Effector CD4-positive, alpha-beta T cell (primary cell): ENCODE measurements around the gene LARP1.
"Not testable (repeated sequence)": the region's sequence is repeated elsewhere in the genome, so short reads cannot be mapped to it uniquely, and the experiment has no call there.

ENCODE experiments used
- DNase-seq: peaks from one replicate; pipeline ENCODE4 v3.0.0-alpha.2; 2020

LARP1 gene

DNA sequence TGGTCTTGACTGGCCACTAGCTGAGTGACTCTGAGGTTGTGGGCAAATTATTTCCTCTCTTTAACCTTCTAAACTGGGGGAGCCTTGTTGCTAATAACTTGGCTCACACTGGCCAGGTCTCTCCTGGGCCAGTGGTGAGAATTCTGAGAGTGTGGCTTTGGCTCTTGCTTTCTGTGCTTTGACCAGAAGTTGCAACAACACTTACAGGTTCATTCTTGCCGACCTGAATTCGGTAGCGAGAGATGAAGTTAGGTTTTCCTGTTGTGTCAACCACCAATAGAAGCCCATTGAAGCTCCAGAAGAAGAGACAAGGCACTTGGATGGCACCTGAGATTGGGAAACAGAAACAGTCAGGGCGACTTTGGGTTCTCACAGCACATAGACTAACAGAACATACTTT lies 75.4 kb downstream of the LARP1 start:
- DNase-seq = no peak

DNA sequence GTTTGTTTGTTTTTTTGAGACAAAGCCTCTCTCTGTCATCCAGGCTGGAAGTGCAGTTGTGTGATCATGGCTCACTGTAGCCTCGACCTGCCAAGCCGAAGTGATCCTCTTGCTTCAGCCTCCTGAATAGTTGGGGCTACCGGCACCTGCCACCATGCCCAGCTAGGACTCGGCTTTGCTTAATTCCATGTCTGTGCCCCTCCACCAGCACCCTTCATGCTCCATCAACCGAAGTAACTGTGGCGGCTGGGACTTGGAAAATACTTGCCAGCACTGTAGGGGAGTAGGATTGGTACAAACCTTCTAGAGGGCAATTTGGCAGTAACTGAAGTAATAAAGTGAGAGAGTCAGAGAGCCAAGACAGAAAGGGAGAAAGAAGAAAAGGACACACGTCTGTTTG lies 76.3 kb downstream of the LARP1 start:
- no peak for DNase-seq

DNA sequence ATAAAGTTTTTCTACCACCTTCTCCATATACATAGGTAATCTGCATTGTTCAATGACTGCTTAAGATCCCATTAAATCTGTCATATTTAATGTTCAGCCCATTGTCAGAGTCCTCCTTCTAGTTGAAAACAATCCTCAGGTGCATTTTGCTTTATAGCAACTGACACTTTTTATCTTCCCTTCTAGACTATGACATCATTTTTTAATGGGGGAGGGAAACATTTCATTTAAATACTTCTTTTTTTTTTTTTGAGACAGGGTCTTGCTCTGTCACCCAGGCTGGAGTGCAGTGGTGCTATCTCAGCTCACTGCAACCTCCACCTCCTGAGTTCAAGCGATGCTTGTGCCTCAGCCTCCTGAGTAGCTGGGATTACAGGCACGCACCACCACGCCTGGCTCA lies 77.6 kb downstream of the LARP1 start:
- DNase-seq = not testable (repeated sequence)

DNA sequence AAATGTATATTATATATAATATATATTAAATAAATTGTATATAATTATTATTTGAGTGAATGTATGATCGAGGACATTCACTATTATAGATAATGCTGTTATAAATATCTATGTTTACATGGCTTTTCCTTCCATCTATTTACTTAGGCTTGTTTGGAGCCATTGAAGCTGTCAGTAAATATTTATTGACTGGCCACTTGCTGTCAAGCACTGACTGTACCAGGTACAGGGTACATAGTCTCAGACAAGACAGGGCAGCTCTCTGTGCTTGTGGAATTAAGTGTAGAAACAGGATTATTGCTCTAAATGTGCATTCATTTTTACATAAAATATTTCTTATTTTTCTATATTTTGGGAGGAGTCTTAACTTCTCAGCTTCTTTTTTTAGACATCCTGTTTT lies 78.9 kb downstream of the LARP1 start:
- no peak for DNase-seq

DNA sequence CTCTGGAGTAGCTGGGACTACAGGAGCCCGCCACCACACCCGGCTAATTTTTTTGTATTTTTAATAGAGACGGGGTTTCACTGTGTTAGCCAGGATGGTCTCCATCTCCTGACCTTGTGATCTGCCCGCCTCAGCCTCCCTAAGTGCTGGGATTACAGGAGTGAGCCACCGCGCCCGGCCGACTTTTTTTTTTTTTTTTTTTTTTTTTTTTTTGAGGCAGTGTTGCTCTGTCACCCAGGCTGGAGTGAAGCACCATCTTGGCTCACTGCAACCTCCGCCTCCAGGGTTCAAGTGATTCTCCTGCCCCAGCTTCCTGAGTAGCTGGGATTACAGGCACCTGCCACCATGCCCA lies 80.5 kb downstream of the LARP1 start:
- not testable (repeated sequence) for DNase-seq

DNA sequence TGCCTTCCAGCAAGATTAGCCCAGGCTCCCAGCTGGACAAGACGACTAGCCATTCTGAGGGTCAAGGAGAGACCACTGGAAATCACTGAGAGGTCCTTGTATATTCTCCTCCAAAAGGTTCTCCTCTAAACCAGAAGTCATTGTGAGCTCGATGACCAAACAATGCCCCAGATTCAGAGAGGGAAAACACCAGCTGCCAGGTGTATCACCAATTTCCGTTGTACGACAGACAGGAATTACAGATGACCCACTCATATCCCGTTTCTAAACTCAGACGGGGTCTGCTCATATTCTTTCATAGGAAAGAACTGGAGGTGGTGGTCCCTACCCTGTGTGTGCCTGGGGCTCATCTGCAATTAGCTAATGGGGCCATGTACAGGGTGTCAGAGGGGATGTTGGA lies 81.0 kb downstream of the LARP1 start:
- DNase-seq = no peak

DNA sequence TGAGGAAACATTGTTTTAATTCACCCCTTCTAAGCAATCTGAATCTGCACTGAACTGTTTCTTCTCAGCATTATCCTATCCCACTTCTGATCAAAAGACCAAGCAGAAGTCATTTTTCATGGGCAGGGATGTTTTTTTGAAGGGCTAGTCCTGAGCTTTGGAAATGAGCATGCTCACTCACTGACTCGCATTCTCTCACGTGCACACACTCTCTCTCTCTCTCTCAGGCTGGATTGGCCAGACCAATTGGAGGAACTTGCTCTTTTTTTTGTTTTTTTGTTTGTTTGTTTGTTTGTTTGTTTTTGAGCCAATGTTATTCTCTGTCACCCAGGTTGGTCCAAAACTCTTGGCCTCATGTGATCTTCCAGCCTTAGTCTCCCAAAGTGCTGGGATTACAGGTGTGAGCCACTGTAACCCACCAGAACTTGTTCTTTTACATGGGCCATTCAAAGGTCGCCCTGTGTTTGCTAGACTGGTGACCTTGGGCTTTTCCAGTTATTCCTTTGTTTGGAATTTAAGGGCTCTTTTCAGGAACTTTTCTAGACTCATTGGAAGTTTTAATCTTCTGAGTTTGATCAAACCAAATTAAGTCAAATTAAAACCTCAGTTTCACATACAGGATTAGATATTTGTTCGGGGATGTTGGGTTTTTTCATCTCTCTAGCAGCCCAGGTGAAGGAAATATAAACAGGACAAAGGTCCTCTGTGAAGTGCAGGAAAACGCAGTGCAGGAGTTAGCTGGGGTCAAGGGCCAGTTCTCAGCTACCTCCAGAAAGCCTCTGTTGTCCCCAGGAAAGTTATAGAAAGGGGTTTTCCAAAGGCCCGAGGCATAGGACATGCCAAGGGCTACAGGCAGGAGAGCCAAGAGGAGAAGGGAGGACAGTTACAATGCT lies 82.1 kb downstream of the LARP1 start:
- no peak for DNase-seq

DNA sequence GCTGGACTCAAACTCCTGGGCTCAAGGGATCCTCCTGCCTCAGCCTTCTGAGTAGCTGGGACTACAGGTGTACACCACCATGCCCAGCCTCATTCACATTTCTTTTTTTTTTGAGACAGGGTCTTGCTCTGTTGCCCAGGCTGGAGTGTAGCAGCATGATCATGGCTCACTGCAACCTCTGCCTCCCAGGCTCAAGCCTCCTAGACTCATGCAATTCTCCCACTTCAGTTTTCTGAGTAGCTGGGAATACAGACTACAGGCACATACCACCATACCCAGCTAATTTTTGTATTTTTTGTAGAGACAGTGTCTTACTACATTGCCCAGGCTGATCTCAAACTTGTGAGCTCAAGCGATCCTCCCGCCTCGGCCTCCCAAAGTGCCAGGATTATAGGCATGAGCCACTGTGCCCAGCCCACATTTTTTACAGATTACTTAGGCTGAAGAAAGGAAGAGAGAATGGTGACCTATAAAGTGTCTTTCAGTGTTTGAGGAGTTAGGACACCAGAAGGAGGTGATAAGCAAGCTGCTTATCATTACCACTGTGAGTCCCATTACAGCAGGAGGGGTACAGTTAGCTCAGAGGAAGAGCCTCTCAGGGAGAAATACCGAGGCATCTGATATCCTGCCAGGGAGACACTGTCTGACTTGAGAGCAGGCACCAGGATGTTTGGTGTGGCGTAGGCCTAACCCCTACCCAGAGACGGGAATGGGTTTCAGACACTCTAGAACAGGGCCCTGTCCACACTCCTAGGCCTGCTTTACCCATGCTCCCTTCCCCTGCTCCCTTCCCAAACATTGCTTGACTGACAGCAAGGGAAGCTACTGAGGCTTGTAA lies 85.5 kb downstream of the LARP1 start:
- DNase-seq = no peak

DNA sequence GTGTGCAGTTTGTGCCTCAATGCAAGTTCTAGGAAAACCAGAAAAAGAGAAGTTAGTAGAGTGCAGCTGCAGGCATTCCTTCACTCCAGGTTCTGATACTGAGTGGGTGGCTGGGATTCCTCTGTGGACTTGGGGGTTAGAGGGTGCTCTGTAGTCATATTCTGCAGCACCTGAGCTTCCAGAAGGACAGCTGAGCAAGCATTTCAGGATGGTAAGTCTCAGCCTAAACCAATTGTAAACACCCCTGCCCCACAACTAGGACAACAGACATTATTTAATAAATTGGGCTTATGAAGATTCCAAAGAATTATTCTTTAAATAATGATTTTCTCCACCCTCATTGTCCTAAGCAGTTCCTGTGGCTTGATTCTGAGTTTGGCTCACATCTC lies 86.1 kb downstream of the LARP1 start:
- DNase-seq = no peak

DNA sequence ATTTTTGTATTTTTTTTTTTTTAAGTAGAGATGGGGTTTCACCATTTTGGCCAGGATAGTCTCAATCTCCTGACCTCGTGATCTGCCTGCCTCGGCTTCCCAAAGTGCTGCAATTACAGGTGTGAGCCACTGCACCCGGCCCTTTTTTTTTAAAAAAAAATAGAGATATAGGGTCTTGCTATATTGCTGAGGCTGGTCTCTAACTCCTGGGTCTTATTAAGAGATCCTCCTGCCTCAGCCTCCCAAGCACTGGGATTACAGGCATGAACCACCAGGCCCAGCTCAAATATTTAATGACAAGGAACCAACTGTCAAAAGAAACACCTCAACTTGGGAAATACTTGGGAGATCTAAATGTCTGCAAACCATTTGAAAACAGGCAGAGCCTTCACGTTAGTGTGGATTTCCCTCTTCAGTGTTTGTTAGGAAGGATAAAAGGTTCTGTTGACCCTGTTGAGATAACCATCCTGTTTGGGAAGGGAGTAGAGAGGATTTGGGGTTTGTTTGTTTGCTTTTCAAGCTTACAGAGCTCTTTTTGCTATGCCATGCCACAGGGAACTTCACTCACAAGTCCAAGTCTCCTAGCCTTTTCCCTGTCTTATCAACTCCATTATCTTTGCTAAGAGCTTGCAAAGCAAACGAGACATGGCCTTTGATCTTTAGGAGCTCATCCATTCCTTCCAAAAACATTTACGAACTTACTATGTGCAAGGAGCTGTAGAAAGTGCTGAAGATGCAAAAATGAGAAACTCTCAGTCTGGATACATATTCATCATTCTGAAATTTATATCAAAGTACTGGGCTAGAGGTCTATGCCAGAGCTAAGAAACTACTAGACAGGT lies 87.7 kb downstream of the LARP1 start:
- no peak for DNase-seq

DNA sequence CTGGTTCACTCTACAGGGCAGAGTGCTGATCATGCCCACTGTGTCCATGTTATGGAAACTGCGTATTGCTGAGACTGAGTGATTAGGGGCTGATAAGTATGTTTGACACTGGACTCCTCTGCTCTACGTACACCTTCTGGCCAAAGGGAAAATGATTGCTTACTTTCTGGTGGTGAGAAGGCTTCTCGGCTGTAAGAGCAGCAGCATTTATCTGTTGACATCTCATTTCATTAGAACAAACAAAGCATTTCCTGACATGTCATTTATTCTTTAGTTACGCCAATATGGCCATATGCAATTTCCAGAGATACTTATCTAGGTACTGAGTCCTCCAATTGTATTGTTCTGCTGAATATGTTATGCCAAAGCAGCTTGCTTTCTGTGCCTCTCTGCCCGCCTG lies 89.6 kb downstream of the LARP1 start:
- no peak for DNase-seq

DNA sequence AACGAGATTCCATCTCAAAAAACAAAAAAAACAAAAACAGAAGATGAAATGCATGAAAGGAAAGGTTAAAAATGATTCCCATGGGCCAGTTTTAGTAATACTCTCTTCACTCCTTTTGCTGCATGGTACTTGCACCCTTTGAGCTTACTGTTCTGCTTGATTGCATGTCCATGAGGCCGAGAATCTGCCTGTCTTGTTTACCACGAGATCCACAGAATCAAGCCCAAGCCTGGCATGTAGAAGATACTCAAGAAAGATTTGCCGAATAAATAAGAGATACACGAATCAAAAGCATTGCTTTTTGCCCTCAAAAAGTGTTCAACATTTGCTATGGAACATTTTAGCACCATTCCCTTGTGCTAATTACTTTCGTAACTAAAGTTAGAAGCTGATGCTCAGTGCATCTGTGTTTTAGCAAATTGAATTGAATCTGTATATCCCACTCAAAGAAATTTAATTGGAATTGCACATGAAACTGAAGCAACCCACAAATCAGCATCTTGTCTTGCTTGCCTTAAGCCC lies 94.1 kb downstream of the LARP1 start:
- DNase-seq = no peak

DNA sequence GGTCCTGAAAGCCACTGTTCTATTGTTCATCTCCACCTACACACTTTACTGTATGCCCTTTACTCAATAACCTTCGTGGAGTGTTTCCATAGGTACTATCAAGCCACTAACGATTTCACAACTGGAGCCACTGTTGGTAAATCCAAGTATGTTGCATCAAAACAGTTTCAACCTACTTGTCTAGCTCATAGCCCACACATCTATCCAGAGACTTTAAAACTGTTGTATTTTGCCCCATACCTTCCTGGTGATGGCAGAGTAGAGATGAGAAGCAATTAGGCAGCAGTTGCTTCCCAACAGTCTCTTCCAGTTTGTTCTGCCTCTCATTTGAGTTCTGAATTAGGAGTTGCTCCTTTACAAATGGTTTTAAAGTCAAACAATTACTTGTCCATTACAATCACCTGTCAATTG lies 94.6 kb downstream of the LARP1 start:
- DNase-seq = no peak

DNA sequence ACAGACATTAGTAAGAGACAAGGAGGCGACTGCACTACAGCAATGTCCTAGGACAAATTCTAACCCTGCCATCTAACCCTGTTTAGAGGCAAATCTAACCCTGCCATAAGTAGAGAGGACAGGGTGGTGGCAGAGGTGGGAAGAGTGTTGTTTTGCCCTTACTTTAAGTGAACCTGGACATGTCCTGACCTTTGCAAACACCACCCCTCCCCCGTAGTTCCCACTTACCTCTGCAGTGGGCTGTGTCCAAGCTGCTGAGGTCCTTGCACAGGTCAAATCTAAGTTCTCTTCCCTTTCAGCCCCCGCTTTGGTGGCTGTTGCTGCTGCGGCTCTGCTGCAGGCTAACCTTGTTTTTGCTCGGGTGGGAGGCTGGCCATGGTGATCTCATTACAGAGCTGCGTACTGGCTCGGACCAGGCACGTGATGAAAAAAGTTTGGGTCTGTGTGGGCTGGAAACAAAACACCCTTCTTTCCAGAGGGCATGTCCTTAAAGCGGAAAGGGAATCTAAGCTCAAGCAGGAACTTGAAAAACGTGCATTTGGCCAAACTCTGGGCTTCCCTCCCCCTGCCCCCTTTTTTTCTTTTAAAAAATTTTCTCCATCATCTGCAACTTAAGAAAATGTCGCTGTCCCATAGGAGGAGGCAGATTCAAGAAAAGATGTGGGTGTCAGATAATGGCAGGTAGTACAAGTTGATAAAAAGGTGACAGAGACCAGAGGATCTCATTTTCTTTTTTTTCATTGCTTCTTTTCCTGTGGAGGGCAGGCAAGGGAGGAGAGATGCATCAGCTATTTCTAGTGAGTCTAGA lies 95.3 kb downstream of the LARP1 start, which contains the start of gene FAXDC2:
Gene FAXDC2, minus strand, starts transcription at position 349 of the 808 bp plus-strand sequence. CDS start 12,425 bp downstream, outside the sequence.
- no peak for DNase-seq

DNA sequence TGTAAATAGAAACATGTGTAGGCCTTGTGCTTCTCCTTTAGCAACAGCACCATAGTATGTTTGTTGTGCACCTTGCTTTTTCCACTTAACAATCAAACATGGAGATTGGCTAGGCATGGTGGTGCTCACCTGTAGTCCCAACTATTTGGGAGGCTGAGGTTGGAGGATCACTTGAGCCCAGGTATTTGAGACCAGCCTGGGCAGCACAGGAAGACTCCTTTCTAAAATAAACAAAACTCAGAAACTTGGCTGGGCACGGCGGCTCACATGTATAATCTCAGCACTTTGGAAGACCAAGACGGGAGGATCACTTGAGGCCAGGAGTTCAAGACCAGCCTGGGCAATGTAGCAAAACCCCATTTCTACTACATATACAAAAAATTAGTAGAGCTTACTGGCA lies 96.2 kb downstream of the LARP1 start:
- no peak for DNase-seq

DNA sequence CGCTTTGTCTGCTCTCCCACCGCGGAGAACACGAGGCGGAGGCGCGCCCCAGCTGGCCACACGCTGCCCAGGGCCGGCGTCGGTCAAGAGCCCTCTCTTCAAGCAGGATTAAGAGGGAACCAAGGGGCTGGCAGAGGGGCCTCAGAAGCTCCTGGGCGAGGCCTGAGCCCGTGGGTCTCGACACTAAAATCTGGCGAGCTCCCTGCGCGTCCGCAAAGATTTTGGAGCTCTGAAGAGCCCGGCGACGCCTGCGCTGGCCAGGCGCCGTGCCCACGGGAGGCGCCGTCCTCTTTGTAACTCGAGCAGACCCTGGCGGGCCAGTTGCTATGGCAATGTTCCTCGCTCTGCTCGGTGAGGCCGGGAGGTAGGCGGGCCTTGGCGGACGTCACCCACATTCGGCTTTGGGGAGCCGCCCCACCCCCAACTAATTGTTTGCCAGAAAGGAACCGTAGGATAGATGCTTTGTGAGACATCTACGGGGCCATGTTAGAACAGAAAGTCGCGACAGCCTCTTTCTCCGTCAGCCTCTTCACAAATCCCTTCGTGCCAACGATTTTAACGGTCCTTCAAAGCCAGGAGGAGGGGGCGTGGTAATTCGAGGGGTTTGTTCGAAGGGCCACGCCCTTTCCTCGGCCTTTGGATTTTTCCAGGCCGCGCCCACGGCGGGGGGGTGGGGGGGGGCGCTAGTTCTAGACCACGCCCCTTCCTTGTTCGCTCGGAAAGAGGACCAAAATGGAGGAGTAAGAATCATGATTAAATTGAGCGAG lies 102.5 kb downstream of the LARP1 start:
- peak; percentile 84 for DNase-seq

DNA sequence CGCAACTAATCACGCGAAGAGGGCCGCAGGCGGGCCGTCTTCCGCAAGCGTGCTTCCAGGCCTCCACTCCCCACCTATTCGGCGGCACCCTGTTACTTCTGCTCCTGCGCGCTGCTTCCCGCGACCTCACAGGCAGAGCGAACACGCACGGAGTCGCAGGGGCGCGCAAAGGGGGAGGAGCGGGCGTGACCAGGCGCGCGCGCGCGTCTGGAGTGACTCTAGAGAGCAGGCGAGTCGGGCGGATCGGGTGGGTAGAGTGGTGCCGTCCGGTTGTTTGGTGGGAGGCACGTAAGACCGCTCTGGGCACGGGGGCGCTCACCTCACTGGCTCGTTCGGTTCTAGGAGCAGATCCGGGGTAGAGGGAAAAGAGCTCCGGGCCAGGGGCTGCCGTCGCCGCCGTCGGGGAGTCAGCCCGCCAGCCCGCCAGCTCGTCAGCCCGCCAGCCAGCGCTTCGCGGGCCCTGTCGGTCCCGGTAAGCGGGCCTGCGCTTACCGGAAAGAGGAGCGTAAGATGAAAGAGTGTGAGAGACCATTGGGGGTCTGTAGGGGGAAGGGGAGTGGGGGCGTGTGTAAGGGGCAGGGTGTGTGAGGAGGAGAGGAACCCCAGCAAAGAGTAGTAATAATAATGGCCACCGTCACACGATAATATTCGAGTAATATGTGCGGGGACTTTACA lies 103.3 kb downstream of the LARP1 start, which contains the start of gene CNOT8:
Gene CNOT8, plus strand, starts transcription at position 331 of the 675 bp plus-strand sequence. CDS start 4,652 bp downstream, outside the sequence.
- DNase-seq = peak; percentile 96

DNA sequence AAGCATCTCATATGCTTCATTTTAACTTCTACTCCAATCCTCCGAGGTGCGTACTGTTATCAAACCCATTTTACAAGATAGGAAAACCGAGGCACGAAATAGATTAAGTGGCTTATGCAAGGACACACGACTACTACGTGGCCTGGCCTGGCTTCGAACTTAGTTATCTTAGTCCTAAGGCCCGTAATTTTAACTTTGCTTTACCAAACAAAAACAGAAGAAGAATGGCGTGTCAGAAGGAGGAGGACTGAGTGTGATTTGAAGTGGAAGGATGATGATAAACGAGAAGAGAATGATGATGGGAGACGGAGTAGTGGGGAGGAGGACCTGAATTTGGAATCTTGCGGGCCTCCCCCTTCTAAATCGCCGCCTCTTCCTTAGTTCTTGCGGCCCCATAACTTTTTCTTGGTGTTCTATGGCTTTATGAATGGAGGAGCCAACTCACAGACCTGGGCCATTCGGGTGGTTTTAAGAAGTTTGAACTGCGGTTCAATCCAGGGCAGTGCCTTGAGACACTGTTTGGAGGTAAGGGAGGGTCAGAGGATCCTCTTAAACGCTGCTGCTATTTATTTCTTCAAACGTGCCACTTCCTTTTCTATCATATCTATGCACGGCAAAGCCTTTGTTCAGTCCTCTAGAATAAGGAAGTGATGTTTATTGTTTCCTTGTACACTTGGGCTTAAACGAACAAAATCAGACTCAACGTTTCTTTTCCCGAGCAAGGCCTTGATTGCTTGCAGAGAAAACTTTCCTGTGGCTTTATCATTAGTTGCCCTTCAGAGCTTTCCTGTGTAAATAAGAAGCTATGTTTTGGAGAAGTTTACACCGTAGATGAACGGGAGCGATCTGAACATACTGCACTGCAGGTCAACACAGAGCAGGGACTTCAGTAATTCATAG lies 104.0 kb downstream of the LARP1 start:
- no peak for DNase-seq

DNA sequence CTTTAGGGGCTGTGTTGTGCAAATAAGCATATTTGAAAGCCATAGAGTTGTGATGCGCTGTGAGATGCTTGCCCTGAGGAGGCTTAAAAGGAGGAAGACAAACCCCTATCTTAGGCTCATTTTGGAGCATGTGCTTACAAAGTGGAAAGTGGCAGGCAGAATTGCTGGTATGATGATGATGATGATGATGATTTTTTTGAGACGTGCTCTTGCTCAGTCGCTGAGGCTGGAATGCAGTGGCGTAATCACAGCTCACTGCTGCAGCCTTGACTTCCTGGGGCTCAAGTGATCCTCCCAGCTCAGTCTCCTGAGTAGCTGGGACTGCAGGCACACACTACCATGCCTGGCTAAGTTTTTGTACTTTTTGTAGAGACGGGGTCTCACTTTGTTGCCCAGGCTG lies 104.9 kb downstream of the LARP1 start:
- DNase-seq = no peak
